Measurements from ENCODE around the gene BPIFB3. TPM values are rescaled to one million over a fixed set of nuclear protein-coding genes. Genes with fewer than 3 reads are reported as not detected.

The BPIFB3 gene, protein sequence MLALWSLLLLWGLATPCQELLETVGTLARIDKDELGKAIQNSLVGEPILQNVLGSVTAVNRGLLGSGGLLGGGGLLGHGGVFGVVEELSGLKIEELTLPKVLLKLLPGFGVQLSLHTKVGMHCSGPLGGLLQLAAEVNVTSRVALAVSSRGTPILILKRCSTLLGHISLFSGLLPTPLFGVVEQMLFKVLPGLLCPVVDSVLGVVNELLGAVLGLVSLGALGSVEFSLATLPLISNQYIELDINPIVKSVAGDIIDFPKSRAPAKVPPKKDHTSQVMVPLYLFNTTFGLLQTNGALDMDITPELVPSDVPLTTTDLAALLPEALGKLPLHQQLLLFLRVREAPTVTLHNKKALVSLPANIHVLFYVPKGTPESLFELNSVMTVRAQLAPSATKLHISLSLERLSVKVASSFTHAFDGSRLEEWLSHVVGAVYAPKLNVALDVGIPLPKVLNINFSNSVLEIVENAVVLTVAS
- total RNA-seq (2014; rRNA removed; shearing (Covaris generic)) = not detected in 2 replicates
- polyA plus RNA-seq (2015; cell fraction: cytosol; rRNA removed) = not detected in 2 replicates
- polyA plus RNA-seq (2015; cell fraction: nucleus; rRNA removed) = not detected in 2 replicates

DNA sequence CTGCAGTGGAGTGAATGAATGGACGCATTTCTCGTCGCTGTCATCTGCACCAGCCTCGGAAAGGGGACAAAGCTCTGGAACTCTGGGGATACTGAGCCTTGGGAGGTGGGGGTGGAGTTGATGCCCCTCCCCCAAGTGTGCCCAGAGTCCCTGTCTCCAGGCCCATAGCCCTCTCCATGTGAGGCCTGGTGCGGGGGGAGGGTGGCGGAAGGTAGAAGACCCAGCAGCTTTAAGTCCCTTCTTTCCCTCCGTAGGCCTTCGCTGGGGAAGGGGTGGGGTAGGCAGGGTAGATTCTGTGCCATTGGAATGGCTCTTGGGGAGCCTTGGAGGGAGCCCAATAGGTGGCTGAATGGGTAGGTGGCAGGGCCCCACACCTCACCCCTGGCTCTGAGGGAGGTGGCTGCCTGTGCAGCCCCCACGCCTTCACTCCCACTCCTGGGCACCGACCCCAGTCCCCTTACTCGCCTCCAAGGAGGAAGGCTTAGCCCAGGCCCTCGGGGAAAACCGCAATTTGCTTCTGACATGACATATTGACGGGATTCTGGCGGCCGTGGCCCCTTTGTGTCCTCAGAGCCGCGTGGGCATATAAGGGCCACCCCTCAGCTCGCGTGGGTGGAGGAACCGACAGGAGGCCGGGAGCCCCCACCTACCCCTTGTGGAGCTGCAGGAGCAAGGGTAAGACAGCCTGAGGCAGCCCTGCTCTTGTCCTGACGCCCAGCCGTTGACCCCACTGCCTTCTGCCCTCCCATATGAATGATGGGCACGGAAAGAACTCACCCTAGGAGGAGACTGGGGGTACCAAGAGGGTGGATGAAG lies at the start of gene BPIFB3:
TSS of gene BPIFB3 (plus strand) at position 613 of the 816 bp plus-strand sequence. CDS start 1,533 bp downstream, outside the sequence.
- no peak for DNase-seq (ENCODE audit: low read depth)

DNA sequence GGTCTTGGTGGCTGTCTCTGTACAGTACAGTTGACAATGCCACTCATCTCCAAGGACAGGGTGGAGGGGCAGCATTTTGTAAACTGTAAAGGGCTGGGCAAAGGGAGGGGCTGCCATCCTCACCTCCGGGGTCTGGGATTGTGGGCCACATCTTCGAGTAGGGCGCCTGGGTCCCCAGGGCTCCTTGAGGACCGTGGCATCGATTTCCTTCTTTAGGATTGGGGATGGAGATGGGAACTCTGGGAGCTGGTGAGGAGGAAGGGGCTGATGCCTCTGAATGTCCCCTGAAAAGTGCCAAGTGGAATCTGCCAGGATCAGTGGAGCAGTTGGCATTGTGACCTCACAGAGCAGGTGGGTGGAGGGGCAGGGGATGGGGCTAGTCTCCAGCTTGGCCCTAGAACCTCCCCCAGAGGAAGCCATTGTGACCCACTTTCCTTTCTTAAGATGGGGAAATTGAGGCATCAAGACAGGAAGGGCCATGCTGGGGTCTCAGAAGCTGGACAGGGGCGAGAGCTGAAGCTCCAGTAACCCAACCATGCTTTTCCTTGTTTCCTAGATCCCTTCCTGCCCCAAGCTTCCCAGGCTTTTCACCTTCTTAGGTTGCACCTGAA lies 49.5 kb upstream of the BPIFB3 start, which contains the start of gene SUN5:
TSS of gene SUN5 (minus strand) at position 293 of the 611 bp plus-strand sequence. CDS start at position 200, 93 bp downstream.
- DNase-seq (ENCODE audit: low read depth) = no peak

DNA sequence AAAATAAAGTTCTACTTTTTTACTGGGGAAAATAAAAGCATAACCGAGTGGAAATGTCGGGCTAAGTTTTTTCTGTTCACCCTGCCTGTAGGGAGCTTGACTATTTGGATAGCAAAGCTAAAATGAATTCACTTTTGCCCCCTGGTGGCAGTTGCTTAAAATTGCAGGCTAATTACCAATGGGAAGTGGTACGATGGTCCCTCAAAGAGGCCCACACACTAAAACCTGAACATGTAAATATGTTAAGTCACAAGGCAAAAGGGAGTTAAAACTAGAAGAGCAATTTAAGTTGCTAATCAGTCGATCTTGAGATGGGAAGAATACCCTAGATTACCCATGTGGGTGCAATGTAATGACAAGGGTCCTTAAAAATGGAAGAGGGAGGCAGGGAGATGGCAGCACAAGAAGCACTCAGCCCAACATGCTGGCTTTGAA lies 48.6 kb upstream of the BPIFB3 start:
- DNase-seq (ENCODE audit: low read depth) = peak; percentile 11

DNA sequence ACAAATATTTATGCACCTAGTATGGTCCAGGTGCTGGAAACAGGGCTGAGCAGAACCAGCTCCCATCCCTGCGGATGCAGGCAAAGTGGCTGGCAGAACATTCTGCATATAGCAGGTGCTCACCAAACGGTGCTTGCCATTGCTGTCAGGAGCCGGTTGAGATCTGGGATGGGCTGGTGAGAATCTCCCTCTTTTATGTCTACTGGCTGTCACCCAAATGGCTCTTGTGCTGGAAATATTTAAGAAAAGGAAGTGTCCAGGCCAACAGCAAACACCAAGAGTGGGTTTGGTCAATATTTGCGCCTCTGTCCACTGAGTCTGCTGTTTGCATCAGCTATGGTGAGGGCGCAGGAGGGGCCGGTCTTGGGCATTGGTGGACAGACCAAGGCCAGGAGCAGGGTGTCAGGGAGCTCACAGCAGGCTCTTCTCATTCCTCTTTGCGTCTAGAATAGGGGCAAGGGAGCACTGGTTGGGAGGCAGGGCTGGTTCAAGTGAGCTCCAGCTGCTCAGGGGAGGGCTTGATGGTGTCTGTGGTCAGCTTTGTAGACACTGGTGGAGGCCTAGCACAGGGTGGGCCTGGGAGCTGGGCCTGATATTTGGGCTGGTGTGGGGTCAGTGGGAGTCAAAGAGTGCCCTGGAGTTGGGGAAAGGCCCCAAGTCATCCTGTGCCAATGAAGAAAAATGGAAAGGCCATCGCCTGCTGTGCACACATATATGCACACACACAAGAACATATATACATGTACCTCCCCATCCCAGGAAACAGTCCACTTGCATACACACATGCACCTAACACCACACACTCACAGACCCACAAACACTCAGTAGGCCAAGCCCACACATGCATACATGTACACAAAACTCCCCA lies 47.6 kb upstream of the BPIFB3 start:
- no peak for DNase-seq (ENCODE audit: low read depth)

DNA sequence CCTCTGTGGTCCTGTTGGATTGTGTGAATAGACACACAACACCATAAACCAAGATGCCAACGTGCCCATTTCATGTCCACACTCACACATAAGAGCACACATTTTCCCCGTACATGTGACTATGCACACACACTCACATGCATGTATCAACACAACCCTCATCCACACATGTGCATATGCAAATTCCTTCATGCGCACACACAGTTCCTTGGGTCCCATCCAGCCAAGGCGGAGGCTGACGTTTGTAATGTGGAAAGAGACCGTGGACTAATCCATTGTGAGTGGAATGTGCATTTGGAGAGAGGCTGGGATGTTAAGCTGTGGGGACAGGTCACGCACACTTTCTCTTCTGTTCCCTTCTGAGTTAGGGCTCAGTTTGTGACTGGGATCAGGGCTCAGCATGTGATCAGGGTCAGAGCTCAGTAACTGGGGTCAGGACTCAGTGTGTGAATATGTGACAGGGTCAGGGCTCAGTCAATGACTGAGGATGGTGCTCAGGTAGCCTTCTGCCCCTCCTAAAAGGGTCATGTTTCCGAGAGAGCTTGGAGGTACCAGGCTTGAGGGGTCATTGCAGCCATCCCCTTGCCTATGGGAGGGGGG lies 46.8 kb upstream of the BPIFB3 start:
- DNase-seq (ENCODE audit: low read depth) = no peak

DNA sequence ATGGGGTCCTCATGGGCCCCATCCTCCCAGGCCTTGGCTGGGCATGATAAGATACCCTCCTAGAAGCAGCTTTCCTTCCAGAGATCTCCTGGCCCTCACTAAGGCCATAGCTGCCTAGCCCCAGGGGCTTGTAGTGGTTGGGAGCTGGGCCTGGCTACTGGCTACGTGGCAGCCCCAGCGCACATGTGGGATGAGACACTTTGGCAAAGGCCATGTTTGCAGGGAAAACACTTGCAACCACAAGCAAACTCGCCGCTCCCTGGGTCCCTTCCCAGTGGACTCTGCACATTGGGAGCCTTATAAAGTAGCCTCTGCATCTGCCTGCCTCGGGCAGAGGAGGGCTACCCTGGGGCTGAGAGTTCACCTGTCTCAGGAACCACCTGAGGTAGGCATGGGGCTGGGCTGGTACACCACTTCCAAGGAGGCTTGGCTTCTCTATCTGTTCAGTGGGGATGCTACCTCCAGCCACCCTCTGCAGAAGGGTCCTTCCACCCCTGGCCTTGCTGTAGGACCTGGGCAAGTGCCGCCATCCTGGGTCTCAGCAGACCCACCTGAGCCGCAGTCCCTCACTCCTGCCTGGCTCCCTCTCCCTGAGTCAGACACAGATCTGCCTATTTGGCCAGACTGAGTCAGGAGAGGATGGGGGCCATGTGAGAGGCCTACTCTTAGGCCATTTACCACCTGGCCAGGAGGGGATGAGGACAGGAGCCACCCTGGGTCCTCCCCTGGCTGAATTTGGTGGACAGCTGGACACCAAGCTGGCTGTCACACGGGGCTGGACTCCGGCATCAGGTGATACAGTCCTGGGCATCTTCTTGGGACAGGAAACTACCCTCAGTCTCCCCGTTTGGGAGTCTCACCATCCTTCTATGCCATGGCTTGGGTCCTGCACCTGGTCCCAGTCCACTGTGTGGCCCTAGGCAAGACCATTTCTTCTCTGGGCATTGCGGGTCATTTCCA lies 46.0 kb upstream of the BPIFB3 start, which contains the start of gene BPIFB2:
TSS of gene BPIFB2 (plus strand) at position 329 of the 960 bp plus-strand sequence. CDS start 871 bp downstream, outside the sequence.
- no peak for DNase-seq (ENCODE audit: low read depth)

DNA sequence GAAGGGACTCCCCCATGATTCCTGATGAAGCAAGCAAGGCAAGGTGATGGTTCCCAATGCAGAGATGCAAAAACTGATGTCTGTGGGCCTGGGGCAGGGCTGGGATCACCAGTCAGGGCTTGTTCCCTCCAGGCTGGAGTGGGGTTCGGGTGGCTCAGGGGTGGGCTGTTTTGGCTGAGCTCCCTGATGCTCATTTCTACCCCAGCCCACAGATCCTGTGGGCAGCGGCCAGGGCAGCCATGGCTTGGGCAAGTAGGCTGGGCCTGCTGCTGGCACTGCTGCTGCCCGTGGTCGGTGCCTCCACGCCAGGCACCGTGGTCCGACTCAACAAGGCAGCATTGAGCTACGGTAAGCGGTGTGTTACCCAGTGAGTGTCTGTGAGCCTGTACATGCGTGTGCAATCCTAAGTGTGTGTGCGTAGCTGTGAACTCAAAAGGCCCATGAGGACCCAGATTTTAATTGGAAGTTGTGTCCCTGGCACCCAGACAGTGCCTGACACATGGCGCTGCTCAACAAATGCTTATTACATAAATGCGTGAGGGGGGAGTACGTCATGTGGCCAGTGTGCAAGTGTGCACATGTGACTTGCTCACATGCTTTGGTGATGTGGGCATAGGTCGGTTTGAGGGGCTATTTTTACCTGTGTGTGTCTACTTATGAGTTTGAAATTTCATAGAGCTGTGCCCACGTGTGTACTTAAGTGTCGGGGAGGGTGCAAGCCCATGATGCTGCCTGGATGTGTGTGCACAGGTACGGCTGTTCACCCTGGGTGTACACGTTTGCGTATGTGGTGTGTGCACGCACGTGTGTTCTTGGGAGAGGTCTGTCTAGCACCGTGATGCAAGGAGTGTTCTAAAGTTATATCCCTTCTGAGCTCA lies 45.1 kb upstream of the BPIFB3 start:
- DNase-seq (ENCODE audit: low read depth) = no peak

DNA sequence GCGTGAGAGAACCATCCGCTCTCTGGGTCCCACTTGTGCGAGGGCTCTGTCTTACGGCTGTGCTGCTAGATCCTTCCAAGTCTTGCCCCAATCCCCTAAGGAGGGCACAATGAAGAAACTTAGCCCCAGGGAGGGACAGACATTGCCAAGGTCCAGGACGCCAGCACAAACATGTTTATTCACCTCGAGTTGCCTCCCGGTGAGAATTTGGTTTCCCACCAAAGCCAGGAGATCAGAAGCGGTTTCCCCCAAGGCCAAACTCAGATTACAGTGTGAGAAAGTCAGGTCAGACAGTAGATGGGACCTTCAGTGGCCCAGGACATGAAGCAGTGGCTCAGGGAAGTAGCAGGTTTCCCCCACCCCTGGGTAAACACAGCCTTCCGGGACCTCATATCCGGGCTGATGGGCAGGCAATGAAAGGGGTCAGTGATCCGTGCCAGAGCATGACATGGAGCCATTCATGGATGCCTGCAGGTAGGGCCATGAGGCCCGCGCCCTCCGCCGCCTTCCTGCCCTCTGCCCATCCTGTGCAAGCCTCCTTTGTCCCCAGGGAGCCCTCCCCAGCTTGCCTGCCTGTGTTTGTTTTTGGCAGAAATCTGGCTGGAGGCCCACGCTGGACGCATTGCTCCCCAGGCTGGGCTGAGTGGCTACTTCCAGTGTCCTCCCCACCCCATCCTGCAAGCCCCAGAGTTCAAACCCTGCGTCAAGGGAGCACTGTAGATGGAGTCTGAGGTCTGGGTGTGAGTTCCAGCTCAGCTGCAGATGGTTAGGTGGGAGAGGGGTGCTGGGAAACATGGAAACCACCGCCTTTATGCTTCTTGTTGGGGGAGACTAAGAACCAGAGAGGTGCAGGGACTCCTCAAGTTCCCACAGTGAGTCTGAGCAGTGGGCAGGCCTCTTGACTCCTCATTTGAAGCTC lies 44.2 kb upstream of the BPIFB3 start:
- no peak for DNase-seq (ENCODE audit: low read depth)

DNA sequence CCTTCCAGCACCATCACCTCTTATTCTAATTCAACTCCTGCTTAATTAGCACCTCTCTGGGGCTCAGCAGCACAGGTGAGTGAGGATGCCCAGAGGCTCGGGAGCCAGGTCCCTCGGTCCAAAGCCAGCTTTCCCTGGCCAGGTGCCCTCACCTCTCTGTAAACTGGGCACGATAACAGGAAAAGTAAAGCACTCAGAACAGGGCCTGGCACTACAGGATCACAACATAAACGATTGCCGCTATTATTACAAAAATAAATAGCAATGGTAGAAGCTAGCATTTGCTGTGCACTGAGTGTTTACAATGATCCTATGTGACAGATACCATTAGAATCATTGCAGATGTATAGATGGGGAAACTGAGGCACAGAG lies 43.6 kb upstream of the BPIFB3 start:
- no peak for DNase-seq (ENCODE audit: low read depth)

DNA sequence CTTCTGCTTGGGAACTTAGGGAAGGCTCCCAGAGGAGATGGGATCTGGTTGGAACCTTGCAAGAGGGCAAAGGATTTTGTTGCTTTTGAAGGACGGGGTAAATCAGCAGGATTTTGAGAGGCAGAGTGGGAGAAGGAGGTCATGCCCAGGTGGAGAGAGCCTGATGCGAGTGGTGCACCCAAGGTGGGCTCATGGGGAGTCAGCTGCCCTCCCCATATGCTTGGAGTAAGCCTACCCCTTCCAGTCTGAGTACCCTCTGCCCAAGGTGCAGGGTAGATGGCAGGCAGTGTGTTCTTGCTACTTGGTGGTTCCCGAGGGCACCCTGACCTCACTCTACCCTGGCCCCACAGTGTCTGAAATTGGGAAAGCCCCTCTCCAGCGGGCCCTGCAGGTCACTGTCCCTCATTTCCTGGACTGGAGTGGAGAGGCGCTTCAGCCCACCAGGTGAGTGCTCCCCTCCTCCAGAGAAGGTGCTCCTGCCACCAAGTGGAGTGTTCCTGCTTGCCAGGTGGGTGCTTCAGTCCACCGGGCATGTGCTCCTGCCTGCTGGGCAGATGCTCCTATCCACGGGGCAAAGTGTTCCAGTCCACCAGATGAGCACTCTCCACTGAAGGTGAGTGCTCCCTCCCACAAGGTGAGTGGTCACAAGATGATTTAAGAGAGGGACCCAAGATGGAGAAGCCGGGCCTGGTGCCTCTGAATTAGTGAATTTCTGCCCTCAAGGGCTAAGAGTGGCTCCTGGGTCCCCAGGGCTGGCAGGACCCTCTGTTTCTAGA lies 42.8 kb upstream of the BPIFB3 start:
- no peak for DNase-seq (ENCODE audit: low read depth)

DNA sequence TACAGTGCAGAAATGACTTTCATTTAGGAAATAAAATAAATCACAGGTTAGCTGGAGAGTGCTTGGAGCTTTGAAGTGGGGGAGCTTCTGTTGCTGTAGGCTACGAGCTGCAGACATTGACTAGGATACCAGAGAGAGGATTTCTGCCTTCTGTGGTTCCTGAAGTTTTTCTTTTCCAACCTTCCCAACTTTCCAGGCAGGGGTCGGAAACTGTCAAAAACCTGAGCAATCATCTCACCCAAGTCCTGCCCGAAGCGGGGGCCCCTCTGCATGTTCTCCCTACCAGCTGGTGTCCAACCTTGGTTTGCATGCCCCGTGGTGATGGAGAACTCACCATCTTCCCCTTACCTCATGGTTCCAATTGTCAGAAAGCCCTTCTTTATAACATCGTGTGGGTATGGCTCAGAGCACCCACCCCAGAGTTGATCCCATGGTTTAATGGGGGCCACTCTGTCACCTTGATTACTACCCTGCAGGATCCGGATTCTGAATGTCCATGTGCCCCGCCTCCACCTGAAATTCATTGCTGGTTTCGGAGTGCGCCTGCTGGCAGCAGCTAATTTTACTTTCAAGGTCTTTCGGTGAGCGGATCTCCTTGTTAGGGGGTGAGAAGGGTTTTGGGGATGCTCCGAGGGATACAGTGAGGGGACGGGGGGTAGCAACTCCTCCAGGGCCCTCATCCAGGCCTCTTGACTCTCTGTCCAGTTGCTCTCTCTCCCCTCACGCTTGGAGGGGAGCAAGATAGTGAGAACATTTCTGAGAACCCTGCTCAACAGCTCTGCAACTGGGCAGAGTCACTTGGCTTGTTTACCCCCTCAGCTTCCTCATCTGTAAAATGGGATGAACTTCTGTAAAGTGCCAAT lies 41.1 kb upstream of the BPIFB3 start:
- DNase-seq (ENCODE audit: low read depth) = no peak

DNA sequence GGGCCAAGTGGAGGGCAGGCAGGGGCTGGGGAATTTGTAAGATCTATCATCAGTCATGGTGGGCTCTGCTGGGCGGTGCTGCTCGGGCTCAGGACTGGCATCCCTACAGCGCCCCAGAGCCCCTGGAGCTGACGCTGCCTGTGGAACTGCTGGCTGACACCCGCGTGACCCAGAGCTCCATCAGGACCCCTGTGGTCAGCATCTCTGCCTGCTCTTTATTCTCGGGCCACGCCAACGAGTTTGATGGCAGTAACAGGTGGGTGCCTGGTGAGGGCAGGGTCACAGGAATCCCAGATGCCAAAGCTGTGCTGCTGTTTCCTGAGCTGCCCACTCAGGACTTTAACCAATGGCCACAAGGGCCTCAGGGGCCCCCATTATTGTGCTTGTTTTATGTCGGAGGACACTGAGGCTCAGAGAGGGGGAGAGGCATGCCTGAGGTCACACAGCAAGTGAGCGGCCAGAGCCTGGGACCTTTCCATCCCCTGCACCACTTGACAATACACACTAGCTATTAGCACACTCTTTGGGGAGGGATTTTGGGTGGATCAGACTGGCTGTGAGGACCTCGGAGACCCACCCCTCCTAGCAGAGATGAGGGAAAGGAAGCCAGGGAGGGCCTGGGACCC lies 39.9 kb upstream of the BPIFB3 start:
- DNase-seq (ENCODE audit: low read depth) = no peak

DNA sequence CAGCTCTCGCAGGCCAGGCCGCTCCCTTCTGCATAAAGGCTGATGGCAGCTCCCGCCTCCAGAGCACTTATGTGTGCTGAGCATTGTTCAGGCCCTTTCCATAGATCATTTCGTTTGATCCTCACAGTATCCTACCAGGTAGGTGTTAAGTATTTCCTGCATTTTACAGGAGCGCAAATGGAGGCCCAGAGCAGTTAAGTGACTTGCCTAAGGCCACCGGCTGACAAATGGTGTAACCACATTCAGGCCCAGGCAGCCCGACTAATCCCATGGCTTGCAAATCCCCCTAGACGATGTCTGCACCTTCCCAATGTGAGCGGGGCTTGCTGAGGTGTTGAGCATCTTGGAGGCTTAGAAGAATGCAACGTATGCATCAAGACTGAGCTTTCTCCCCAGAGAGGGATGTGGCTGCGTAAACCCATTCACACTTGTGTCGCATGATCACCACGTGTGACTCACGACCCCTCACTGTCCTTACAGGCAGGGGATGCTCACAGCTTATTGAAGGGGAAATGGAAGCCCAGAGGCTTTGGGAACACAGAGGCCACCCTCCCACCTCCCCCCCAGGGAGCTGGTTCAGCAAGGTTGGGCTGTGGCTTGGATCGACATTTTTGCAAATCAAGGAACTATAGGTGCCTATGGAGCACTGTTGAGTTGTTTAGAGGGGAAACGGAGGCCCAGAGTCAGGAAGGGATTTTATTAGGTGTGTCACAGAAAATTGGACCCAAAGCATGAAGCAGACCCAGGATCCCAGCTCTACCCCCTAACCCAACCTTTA lies 39.2 kb upstream of the BPIFB3 start:
- no peak for DNase-seq (ENCODE audit: low read depth)

DNA sequence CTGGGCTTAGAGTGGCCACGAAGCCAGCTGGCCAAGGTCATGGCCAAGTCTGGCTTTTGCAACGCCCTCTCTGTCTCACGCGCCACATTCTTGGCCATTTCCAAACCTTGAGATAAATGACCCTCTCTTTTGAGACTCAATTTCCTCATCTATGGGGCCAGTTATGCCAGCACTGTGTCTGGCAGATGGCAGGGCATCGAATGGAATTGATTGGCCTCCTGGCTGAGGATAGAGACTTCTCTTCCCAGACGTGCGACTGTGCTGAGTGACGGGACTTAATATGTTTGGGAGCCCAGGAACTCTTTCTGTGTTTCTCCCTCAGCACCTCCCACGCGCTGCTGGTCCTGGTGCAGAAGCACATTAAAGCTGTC lies 38.6 kb upstream of the BPIFB3 start:
- DNase-seq (ENCODE audit: low read depth) = no peak

Data from HT1080 (cell line).